MM.1S (cell line): Measurements from ENCODE around the gene CAB39L.

ENCODE experiments used
- EZH2 ChIP-seq: fragments of 300-600 bp; sonication (generic); optimal IDR thresholded peaks from 2 replicates; pipeline ENCODE3; 2017; ENCODE audit warnings: low read depth, mild to moderate bottlenecking, antibody characterized with exemption, low read length, mixed read lengths
- EZH2phosphoT487 ChIP-seq: fragments of 300-600 bp; sonication (generic); IDR thresholded peaks from 2 replicates; pipeline ENCODE4 v1.6.1; 2018; ENCODE audit warnings: antibody characterized with exemption, low read length
- TF ChIP-seq, protein P1 (sequence below): fragments of 300-600 bp; sonication (generic); IDR thresholded peaks from 2 replicates; pipeline ENCODE4 v1.5.1; 2016; ENCODE audit warnings: antibody characterized with exemption, low read length, mixed read lengths

DNA sequence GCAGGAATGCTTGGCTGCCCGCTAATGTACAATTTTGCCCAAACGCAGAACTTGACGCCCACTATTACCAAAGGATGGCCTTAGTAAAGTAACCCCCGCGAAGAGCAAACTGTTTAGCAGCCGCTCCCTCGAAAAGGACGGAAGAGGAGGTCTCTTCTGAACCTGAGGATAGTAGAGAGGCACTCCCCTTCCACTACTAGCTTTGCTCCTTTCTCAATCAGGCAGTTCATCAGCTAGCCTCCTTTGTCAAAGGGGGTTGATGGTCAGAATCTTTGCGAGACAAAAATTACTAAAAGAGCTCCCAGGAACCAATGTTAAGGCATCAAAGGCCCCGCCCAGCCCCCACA, 534 bp downstream of the CAB39L start:
- TF ChIP-seq, protein P1, sequence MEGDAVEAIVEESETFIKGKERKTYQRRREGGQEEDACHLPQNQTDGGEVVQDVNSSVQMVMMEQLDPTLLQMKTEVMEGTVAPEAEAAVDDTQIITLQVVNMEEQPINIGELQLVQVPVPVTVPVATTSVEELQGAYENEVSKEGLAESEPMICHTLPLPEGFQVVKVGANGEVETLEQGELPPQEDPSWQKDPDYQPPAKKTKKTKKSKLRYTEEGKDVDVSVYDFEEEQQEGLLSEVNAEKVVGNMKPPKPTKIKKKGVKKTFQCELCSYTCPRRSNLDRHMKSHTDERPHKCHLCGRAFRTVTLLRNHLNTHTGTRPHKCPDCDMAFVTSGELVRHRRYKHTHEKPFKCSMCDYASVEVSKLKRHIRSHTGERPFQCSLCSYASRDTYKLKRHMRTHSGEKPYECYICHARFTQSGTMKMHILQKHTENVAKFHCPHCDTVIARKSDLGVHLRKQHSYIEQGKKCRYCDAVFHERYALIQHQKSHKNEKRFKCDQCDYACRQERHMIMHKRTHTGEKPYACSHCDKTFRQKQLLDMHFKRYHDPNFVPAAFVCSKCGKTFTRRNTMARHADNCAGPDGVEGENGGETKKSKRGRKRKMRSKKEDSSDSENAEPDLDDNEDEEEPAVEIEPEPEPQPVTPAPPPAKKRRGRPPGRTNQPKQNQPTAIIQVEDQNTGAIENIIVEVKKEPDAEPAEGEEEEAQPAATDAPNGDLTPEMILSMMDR: no peak
- TF ChIP-seq EZH2: no peak
- TF ChIP-seq EZH2phosphoT487: no peak
